Trophoblast cell (in vitro differentiated cells and primary cell): ENCODE measurements around the gene NTN4.

Source experiments
- DNase-seq, 2 donors: peaks; one replicate each; pipeline ENCODE4 v3.0.0-alpha.2; 2016
- H2AFZ ChIP-seq: 2 replicates; pipeline ENCODE4 v1.6.1; 2013; ENCODE audit warnings: low read length, moderate library complexity, mild to moderate bottlenecking; ENCODE audit not compliant: insufficient read depth, poor library complexity
- H2AK5ac ChIP-seq: 2 replicates; pipeline ENCODE4 v1.6.1; 2013; ENCODE audit warnings: mild to moderate bottlenecking, low read length
- H2BK120ac ChIP-seq: 2 replicates; pipeline ENCODE4 v1.6.1; 2013; ENCODE audit warnings: low read length, mild to moderate bottlenecking, moderate library complexity; ENCODE audit not compliant: insufficient read depth, poor library complexity
- H2BK12ac ChIP-seq: 2 replicates; pipeline ENCODE4 v1.6.1; 2013; ENCODE audit warnings: mild to moderate bottlenecking, low read length, moderate library complexity
- H2BK5ac ChIP-seq: 2 replicates; pipeline ENCODE4 v1.6.1; 2013; ENCODE audit warnings: low read length, low read depth, moderate library complexity, mild to moderate bottlenecking; ENCODE audit not compliant: poor library complexity
- H3K14ac ChIP-seq: 2 replicates; pipeline ENCODE4 v1.6.1; 2013; ENCODE audit warnings: mild to moderate bottlenecking, low read length
- H3K18ac ChIP-seq: 2 replicates; pipeline ENCODE4 v1.6.1; 2013; ENCODE audit warnings: mild to moderate bottlenecking, low read length
- H3K23ac ChIP-seq: 2 replicates; pipeline ENCODE4 v1.6.1; 2013; ENCODE audit warnings: low read length
- H3K27ac ChIP-seq: 2 replicates; pipeline ENCODE4 v1.5.1; 2013; ENCODE audit warnings: low read depth, mild to moderate bottlenecking, inconsistent platforms, low read length, moderate library complexity
- H3K27me3 ChIP-seq: 2 replicates; pipeline ENCODE4 v1.6.1; 2013; ENCODE audit warnings: inconsistent platforms, mild to moderate bottlenecking, low read length, moderate library complexity; ENCODE audit not compliant: insufficient read depth
- H3K36me3 ChIP-seq, 2 experiments: 1 replicate in 1 of 2; 2 replicates in 1 of 2; pipeline ENCODE4 v1.6.1; 2013; ENCODE audit warnings: low read length in 2 of 2, mild to moderate bottlenecking in 2 of 2, moderate library complexity in 1 of 2; ENCODE audit not compliant: insufficient read depth in 2 of 2, control insufficient read depth in 1 of 2
- H3K4ac ChIP-seq: 2 replicates; pipeline ENCODE4 v1.6.1; 2013; ENCODE audit warnings: low read depth, mild to moderate bottlenecking, low read length, moderate library complexity
- H3K4me1 ChIP-seq, 2 experiments: 1 replicate in 1 of 2; 2 replicates in 1 of 2; pipeline ENCODE4 v1.6.1; 2013; ENCODE audit warnings: low read length in 2 of 2, mild to moderate bottlenecking in 2 of 2, moderate library complexity in 1 of 2; ENCODE audit not compliant: insufficient read depth in 2 of 2, control insufficient read depth in 1 of 2
- H3K4me2 ChIP-seq: 2 replicates; pipeline ENCODE4 v1.6.1; 2013; ENCODE audit warnings: inconsistent platforms, mild to moderate bottlenecking, low read length, moderate library complexity
- H3K4me3 ChIP-seq: 2 replicates; pipeline ENCODE4 v1.5.1; 2013; ENCODE audit warnings: mild to moderate bottlenecking, low read depth, low read length, inconsistent platforms
- H3K79me1 ChIP-seq: one replicate; pipeline ENCODE4 v1.6.1; 2013; ENCODE audit warnings: low read length
- H3K79me2 ChIP-seq: 2 replicates; pipeline ENCODE4 v1.6.1; 2013; ENCODE audit warnings: low read length, mild to moderate bottlenecking; ENCODE audit not compliant: control insufficient read depth, insufficient read depth, poor library complexity
- H3K9ac ChIP-seq: 2 replicates; pipeline ENCODE4 v1.6.1; 2013; ENCODE audit warnings: mild to moderate bottlenecking, low read length
- H3K9me3 ChIP-seq: 2 replicates; pipeline ENCODE4 v1.6.1; 2013; ENCODE audit warnings: low read depth, mild to moderate bottlenecking, control low read depth, inconsistent platforms, low read length; ENCODE audit not compliant: insufficient read depth
- H4K12ac ChIP-seq: 2 replicates; pipeline ENCODE4 v1.6.1; 2013; ENCODE audit warnings: low read depth, mild to moderate bottlenecking, low read length, moderate library complexity
- H4K8ac ChIP-seq: 2 replicates; pipeline ENCODE4 v1.6.1; 2013; ENCODE audit warnings: low read depth, mild to moderate bottlenecking, low read length, moderate library complexity
- H4K91ac ChIP-seq: one replicate; pipeline ENCODE4 v1.6.1; 2013; ENCODE audit warnings: low read depth, mild to moderate bottlenecking, low read length, moderate library complexity
- WGBS: extraction: QIAGEN DNeasy Blood & Tissue Kit; methylation state at CpG from one replicate; pipeline ENCODE4 v1.1.7; 2013; ENCODE audit warnings: missing lambda C conversion rate; ENCODE audit not compliant: insufficient read length, insufficient coverage; ENCODE audit errors: extremely low coverage; 5-methylcytosine and 5-hydroxymethylcytosine counted together

The NTN4 gene

DNA sequence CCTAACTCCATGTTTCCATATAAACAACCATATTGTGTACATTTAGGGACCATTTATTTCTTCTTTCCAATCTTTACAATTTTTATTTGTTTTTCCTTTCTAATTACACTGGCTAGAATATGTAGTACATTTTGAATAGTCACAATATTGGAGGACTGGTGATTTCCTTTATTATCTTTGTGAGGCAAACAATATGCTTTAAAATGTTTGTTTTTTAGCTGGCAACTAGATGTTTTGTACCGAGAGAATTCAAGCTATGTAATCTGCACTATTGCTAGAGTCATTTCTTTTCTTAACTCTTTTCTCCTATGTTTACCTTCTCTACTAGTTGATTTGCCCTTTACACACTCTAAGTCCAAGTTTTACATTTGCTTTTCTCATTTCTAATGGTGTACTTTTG lies 13.3 kb upstream of the NTN4 start:
- no peaks in the 10 kb centered on the region for H3K79me2 ChIP-seq
- no peak overlapping the region for H3K9ac ChIP-seq
- no peak overlapping the region for H3K23ac ChIP-seq
- no peak overlapping the region for H2BK12ac ChIP-seq
- no peak overlapping the region for H3K18ac ChIP-seq
- no peaks in the 10 kb centered on the region for H3K9me3 ChIP-seq
- H2AFZ ChIP-seq = no peak overlapping the region
- DNase-seq = no peak
- H3K4me1 ChIP-seq = peaks cover 0 to 2% of the 10 kb centered on the region in 2 experiments
- no peak overlapping the region for H4K8ac ChIP-seq
- WGBS = no CpG with 5 or more reads among the region's 1 CpG
- H3K4me2 ChIP-seq = no peak overlapping the region
- no peaks in the 10 kb centered on the region for H3K27me3 ChIP-seq
- H3K14ac ChIP-seq = no peak overlapping the region
- no peak overlapping the region for H4K91ac ChIP-seq
- H2BK120ac ChIP-seq = no peak overlapping the region
- H3K27ac ChIP-seq = no peak overlapping the region
- H3K79me1 ChIP-seq = no peaks in the 10 kb centered on the region
- H2AK5ac ChIP-seq = no peak overlapping the region
- no peak overlapping the region for H4K12ac ChIP-seq
- no peak overlapping the region for H3K4me3 ChIP-seq
- H2BK5ac ChIP-seq = no peak overlapping the region
- no peaks in the 10 kb centered on the region for H3K36me3 ChIP-seq
- H3K4ac ChIP-seq = no peak overlapping the region

DNA sequence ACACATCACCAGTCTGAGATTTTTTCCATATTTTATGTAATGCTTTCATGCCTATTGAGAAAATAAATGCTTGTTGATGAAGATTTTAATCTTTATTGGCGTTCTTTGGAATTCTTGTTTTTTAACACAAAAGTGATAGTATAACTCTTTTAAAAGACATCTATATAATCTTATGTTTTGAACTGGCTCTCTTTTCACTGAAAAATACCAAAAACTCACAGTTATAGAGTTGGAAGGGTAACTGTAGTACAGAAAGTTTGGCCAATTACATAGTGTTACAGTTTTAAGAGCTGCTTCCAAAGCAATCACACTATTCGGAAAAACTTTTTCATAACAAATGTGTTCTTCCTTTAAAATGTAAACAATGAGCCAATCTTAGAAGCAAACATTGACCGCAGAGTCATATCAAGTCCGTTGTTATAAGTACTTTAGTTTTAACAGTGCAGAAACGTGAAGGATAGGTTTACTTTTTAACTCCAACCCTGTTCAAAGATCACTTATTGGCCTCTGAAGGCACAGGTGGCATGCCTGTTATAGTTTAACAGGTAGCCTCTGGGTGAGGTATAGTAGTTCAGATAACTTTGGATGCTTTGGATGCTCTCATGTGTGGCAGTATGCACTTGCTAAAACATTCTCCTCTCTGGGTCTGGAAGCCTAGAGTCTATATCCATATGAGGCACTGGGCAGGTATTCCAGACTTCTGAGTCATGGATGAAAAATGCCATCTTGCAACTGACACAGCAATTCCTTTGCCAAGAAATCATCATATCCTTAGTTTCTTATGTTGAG lies 12.1 kb upstream of the NTN4 start:
- H3K4me1 ChIP-seq = peaks cover 0 to 2% of the 10 kb centered on the region in 2 experiments
- no peak overlapping the region for H3K14ac ChIP-seq
- no peak overlapping the region for H2AFZ ChIP-seq
- no peak overlapping the region for H3K9ac ChIP-seq
- H3K4ac ChIP-seq = no peak overlapping the region
- no peak overlapping the region for H2BK12ac ChIP-seq
- H3K36me3 ChIP-seq = no peaks in the 10 kb centered on the region
- H3K79me1 ChIP-seq = no peaks in the 10 kb centered on the region
- no peak overlapping the region for H4K91ac ChIP-seq
- H3K27me3 ChIP-seq = no peaks in the 10 kb centered on the region
- H4K8ac ChIP-seq = no peak overlapping the region
- H4K12ac ChIP-seq = no peak overlapping the region
- H2AK5ac ChIP-seq = no peak overlapping the region
- H3K27ac ChIP-seq = peak overlapping the region; percentile 20
- no peak overlapping the region for H3K23ac ChIP-seq
- no peak overlapping the region for H2BK120ac ChIP-seq
- no peak overlapping the region for H3K4me3 ChIP-seq
- peak; percentile 86 to 97 for DNase-seq
- no peak overlapping the region for H3K4me2 ChIP-seq
- WGBS = no CpG with 5 or more reads among the region's 5 CpGs
- no peak overlapping the region for H3K18ac ChIP-seq
- no peaks in the 10 kb centered on the region for H3K79me2 ChIP-seq
- H2BK5ac ChIP-seq = no peak overlapping the region
- no peaks in the 10 kb centered on the region for H3K9me3 ChIP-seq

GRCh38 chr12:95796982-95797289 lies 6.4 kb upstream of the NTN4 start:
- peak in 1 of 2 donors; percentile 61 for DNase-seq
- Histone ChIP-seq H3K79me2 (no peaks in the 10 kb centered on the region), H4K8ac (no peak overlapping the region), H4K91ac (no peak overlapping the region), H3K4me3 (no peak overlapping the region), H3K4me2 (no peak overlapping the region), H3K4me1 (no peaks in the 10 kb centered on the region), H2AFZ (no peak overlapping the region), H3K18ac (no peak overlapping the region), H3K4ac (no peak overlapping the region), H3K79me1 (no peaks in the 10 kb centered on the region), H2BK12ac (no peak overlapping the region), H4K12ac (no peak overlapping the region), H3K27me3 (peaks cover under 1% of the 10 kb centered on the region), H3K23ac (no peak overlapping the region), H3K14ac (no peak overlapping the region), H2AK5ac (no peak overlapping the region), H2BK120ac (no peak overlapping the region), H3K9ac (no peak overlapping the region), H3K9me3 (no peaks in the 10 kb centered on the region), H2BK5ac (no peak overlapping the region), H3K36me3 (no peaks in the 10 kb centered on the region), H3K27ac (no peak overlapping the region)
- no CpG with 5 or more reads among the region's 2 CpGs for WGBS

DNA sequence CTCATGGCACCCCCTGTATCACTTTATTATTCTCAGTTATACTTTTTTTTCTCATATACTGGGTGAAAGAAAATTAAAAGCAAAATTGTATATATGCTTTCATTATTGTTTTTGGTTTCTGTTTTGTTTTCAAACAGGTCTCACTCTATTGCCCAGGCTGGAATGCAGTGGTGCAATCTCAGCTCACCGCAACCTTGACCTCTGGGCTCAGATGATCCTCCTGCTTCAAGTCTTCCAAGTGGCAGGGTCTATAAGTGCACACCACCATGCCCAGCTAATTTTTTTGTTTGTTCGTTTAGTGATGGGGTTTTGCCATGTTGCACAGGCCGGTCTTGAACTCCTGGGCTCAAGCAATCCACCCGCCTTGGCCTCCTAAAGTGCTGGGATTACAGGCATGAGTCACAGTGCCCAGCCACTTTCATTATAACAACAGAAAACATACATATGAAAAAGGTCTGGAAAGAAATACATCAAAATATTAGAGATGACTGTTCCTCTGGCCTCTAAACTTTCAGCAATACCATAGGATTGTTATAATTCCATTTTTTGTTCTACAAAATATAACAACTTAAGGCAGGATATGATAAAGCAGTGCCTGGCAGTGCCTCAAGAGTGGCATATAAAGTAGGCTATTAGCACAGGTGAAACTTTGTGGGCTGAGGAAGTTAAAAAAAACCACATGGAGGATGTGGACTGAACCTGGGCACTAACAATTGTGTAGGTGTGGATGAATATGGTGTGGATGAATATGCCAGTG lies 5.8 kb upstream of the NTN4 start:
- H3K36me3 ChIP-seq = no peaks in the 10 kb centered on the region
- peak; percentile 48 to 64 for DNase-seq
- H3K4me1 ChIP-seq = no peaks in the 10 kb centered on the region
- no peak overlapping the region for H3K14ac ChIP-seq
- H2BK12ac ChIP-seq = no peak overlapping the region
- H3K9me3 ChIP-seq = no peaks in the 10 kb centered on the region
- H2BK5ac ChIP-seq = no peak overlapping the region
- no peak overlapping the region for H4K8ac ChIP-seq
- H2AK5ac ChIP-seq = no peak overlapping the region
- H3K4me2 ChIP-seq = no peak overlapping the region
- H4K91ac ChIP-seq = no peak overlapping the region
- H2AFZ ChIP-seq = no peak overlapping the region
- H3K9ac ChIP-seq = no peak overlapping the region
- H3K18ac ChIP-seq = no peak overlapping the region
- H3K79me1 ChIP-seq = no peaks in the 10 kb centered on the region
- H3K4ac ChIP-seq = no peak overlapping the region
- H3K79me2 ChIP-seq = no peaks in the 10 kb centered on the region
- no peak overlapping the region for H3K4me3 ChIP-seq
- no peak overlapping the region for H3K23ac ChIP-seq
- peaks cover 6% of the 10 kb centered on the region for H3K27me3 ChIP-seq
- H2BK120ac ChIP-seq = no peak overlapping the region
- no CpG with 5 or more reads among the region's 4 CpGs for WGBS
- H3K27ac ChIP-seq = no peak overlapping the region
- no peak overlapping the region for H4K12ac ChIP-seq
